ENCODE data around the gene ATP5IF1. TPM values are rescaled to one million over a fixed set of nuclear protein-coding genes. Genes with fewer than 3 reads are reported as not detected.
A peak's percentile ranks its signal among the peaks of the same experiment; 100 is the strongest.

Gene ATP5IF1
- 100 to 1,000 TPM; 472 to 881 TPM for total RNA-seq

DNA sequence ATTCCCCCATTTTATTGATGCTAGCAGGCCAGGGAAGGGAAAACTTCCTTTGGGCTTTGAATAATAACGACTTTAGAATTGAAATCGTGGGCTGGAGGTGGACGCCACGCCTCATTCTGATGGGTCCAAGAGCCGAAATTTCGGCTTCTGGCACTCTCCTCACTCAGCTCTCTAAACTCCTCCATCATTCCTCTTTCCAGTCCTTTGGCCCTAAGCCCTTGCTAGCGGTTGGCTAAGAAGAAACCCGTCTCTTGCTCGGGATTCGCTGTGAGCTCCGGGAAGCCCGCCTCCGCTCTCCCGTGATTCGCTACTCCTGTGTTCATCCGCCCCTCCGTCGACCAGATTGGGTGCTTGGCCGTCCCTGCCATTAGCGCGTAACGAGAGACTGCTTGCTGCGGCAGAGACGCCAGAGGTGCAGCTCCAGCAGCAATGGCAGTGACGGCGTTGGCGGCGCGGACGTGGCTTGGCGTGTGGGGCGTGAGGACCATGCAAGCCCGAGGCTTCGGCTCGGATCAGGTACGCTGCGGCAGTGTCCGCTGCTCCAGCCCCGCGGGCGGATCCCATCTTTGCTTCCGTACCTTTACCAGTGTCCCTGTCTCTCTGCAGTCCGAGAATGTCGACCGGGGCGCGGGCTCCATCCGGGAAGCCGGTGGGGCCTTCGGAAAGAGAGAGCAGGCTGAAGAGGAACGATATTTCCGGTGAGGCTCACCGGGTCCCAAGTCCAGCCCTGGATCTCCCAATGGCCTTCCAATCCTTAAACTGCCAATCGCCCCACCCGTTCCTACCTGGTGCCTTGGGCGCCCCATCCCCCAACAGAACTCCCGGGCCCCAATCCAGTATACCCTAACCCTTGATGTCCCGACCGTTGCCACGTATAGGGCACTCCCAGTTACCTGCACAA lies at the start of gene ATP5IF1:
Gene ATP5IF1, plus strand, starts transcription at position 370 of the 901 bp plus-strand sequence. Its CDS starts 60 bp downstream, at position 430.
- Histone ChIP-seq H3K4me3 (peak within 1 kb of the TSS; percentile 88 to 97), H3K4me1 (peaks cover 0 to 53% of the 10 kb centered on the region in 2 donors), H3K36me3 (no peaks in the 10 kb centered on the region), H3K27me3 (no peaks in the 10 kb centered on the region), H3K27ac (peak within 1 kb of the TSS; percentile 92), H3K9me3 (no peaks in the 10 kb centered on the region)
- TF ChIP-seq, protein P1, sequence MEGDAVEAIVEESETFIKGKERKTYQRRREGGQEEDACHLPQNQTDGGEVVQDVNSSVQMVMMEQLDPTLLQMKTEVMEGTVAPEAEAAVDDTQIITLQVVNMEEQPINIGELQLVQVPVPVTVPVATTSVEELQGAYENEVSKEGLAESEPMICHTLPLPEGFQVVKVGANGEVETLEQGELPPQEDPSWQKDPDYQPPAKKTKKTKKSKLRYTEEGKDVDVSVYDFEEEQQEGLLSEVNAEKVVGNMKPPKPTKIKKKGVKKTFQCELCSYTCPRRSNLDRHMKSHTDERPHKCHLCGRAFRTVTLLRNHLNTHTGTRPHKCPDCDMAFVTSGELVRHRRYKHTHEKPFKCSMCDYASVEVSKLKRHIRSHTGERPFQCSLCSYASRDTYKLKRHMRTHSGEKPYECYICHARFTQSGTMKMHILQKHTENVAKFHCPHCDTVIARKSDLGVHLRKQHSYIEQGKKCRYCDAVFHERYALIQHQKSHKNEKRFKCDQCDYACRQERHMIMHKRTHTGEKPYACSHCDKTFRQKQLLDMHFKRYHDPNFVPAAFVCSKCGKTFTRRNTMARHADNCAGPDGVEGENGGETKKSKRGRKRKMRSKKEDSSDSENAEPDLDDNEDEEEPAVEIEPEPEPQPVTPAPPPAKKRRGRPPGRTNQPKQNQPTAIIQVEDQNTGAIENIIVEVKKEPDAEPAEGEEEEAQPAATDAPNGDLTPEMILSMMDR (IDR thresholded peaks at IDR 0.05) = no peak
- peak; percentile 99 for DNase-seq (ENCODE audit: low spot score)

DNA sequence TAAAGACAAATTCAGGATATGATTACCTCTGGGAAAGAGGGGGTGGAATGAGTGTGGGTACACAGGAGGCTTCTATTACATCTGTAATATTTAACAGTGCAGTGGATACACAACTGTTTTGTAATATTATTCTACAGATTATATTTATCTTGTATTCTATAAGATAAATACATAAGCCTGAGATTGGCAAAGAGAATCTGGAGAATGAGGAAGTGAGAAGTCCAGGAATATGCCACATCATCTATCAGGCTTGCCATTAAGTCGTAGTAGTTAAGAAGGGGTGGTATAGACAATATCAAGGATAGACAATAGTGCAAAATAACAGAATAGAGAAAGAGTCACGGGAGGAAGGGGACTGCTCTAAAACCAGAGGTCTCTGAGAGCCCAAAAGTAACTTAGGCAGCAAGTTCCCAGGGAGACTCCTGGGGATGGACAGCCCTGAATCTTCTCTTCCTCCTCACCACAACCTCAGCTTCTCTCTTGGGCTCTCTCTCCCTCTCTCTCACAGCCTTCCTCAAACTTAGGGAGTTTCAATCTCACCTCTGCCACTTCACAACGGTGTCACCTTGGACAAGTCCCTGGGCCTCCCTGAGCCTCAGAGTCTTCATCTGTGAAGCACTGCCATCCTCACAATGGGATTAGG lies 45.5 kb upstream of the ATP5IF1 start:
- Histone ChIP-seq H3K9me3 (no peaks in the 10 kb centered on the region), H3K36me3 (no peaks in the 10 kb centered on the region), H3K4me1 (no peaks in the 10 kb centered on the region), H3K27ac (no peak overlapping the region), H3K4me3 (no peak overlapping the region), H3K27me3 (no peaks in the 10 kb centered on the region)
- DNase-seq (ENCODE audit: low spot score) = no peak
- TF ChIP-seq, protein P1 (IDR thresholded peaks at IDR 0.05) = no peak

DNA sequence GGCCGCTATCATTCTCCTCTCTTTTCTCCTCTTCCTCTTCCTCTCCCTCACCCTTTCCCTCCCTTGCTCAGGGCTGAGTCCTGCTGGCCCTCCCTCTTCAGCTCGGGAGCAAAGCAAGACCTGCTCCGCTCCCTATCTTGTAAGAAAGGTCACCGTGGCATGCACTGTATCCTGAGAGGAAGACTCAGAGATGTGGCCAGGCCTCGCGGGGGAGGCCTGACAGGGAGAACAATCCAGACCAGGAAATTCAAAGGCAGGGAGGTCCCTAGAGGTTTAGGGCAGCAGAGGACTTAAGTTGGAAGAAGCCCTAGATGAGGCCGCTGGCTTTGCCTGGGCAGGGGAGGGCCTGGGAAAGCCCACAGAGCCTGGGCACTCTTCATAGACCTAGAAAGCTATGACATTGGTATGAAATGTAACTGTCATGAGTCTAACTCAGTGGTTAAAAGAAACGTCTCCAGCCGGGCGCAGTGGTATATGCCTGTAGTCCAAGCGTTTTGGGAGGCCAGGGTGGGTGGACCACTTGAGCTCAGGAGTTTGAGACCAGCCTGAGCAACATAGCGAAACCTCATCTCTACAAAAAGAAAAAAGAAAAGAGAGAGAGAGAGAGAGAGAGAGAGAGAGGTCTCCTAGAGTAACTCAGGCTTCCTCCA lies 44.8 kb upstream of the ATP5IF1 start:
- no peak overlapping the region for H3K4me3 ChIP-seq
- no peaks in the 10 kb centered on the region for H3K27me3 ChIP-seq
- no peaks in the 10 kb centered on the region for H3K4me1 ChIP-seq
- H3K27ac ChIP-seq = no peak overlapping the region
- H3K9me3 ChIP-seq = no peaks in the 10 kb centered on the region
- H3K36me3 ChIP-seq = no peaks in the 10 kb centered on the region
- TF ChIP-seq, protein P1 (IDR thresholded peaks at IDR 0.05) = no peak
- DNase-seq (ENCODE audit: low spot score) = no peak

DNA sequence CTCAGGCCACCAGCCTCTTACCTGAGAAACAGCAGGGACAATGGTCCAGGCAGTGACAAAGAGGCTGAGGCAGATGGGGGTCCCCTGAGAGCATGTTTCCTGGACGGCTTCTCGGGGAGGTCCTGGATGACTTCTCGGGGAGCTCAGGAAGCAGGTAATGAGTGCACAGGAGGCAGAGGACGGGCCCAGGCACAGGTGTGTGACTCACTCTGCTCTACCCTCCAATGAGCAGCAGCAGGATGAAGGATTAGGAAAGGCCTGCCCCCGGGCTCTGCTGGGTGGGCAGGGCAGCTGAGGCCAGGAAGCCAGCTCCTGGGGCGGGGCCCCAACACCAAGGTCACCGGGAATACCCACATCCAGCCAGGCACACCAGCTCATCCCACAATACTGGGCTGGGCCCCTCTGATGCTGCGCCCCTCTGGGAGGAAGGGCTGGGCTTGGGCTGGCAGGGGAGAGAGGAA lies 42.2 kb upstream of the ATP5IF1 start:
- no peaks in the 10 kb centered on the region for H3K27me3 ChIP-seq
- no peak for DNase-seq (ENCODE audit: low spot score)
- H3K4me1 ChIP-seq = no peaks in the 10 kb centered on the region
- TF ChIP-seq, protein P1 (IDR thresholded peaks at IDR 0.05) = no peak
- H3K9me3 ChIP-seq = no peaks in the 10 kb centered on the region
- peaks cover 7% of the 10 kb centered on the region for H3K36me3 ChIP-seq
- H3K27ac ChIP-seq = no peak overlapping the region
- no peak overlapping the region for H3K4me3 ChIP-seq

DNA sequence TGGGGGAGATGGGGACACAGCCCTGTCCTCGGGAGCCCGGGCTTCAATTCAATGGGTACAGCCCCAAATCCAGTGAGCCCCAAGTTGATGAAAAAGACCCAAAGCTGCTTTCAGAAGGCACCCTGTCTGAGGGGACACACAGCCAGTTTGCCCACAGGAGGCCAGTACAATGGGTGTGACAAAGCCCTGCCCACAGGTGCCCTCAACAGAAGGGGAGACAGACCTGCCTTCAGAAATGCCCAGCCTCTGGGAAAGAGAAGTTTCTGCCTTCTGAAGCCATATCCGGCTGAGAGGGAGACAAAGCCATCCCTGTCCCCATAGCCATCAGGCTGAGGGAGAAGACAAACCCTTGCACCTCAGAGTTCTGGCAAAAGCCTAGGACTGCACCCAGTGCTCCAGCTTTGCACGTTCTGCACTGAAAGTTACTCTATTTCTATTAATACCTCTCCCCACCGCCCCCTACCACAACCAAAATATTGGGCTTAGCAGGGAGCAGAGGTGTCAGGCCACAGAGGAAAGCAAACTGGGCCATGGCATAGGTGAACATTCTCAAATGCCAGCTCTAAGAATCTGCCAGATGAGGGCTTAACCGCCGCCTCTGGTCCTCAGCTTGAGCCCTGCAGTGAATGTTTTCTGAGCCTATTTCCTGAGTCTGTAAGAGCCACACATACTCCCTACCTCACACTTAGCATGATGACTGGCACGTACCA lies 41.4 kb upstream of the ATP5IF1 start:
- TF ChIP-seq, protein P1 (IDR thresholded peaks at IDR 0.05) = no peak
- H3K27me3 ChIP-seq = no peaks in the 10 kb centered on the region
- no peaks in the 10 kb centered on the region for H3K9me3 ChIP-seq
- no peak overlapping the region for H3K27ac ChIP-seq
- no peak for DNase-seq (ENCODE audit: low spot score)
- H3K4me1 ChIP-seq = no peaks in the 10 kb centered on the region
- H3K36me3 ChIP-seq = peaks cover 14% of the 10 kb centered on the region
- no peak overlapping the region for H3K4me3 ChIP-seq

All from right atrium auricular region (tissue), 2 donors.